ENCODE measurements around the gene PLEKHF1. TPM values are rescaled to one million over a fixed set of nuclear protein-coding genes. Genes with fewer than 3 reads are reported as not detected.
A peak's percentile ranks its signal among the peaks of the same experiment; 100 is the strongest.
"Not testable (repeated sequence)": the region's sequence is repeated elsewhere in the genome, so short reads cannot be mapped to it uniquely, and the experiment has no call there.

Gene PLEKHF1
- total and polyA plus RNA-seq, 11 donors = 7.8 to 46.1 (median 18.0) TPM

DNA sequence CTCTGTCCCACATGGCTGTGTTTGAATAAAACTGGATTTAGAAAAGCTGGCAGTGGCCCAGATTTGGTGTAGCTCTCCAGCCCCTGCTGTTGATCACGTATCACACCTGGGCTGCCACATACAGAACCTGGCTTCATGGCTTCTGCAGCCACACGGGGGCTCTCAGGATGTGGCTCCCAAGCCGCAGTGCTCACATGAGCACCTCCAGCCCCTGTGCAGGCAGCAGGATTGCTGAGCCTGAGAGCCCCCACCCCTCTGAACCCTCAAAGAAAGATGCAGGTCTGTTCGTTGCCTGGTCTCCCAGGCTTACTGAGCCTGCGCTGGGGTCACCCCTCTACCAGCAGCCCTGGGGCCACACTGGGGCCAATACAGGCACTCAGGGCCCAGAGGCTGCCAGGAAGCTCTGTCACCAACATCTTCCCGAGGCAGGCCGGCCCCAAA, 2.7 kb downstream of the PLEKHF1 start:
- no peaks in the 10 kb centered on the region for H3K9me3 ChIP-seq
- no peaks in the 10 kb centered on the region for H3K36me3 ChIP-seq
- DNase-seq (peak in 1 of 5 donors; percentile 62), ATAC-seq (no peak)
- no peaks in the 10 kb centered on the region for H3K27me3 ChIP-seq
- H3K27ac ChIP-seq = peak overlapping the region; percentile 47 to 98 (median 93)
- H3K4me3 ChIP-seq = peak overlapping the region in 3 of 12 donors; percentile 17 to 94 (median 71)
- no peak for TF ChIP-seq POLR2A (IDR thresholded peaks at IDR 0.05)
- TF ChIP-seq, protein P1, sequence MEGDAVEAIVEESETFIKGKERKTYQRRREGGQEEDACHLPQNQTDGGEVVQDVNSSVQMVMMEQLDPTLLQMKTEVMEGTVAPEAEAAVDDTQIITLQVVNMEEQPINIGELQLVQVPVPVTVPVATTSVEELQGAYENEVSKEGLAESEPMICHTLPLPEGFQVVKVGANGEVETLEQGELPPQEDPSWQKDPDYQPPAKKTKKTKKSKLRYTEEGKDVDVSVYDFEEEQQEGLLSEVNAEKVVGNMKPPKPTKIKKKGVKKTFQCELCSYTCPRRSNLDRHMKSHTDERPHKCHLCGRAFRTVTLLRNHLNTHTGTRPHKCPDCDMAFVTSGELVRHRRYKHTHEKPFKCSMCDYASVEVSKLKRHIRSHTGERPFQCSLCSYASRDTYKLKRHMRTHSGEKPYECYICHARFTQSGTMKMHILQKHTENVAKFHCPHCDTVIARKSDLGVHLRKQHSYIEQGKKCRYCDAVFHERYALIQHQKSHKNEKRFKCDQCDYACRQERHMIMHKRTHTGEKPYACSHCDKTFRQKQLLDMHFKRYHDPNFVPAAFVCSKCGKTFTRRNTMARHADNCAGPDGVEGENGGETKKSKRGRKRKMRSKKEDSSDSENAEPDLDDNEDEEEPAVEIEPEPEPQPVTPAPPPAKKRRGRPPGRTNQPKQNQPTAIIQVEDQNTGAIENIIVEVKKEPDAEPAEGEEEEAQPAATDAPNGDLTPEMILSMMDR (IDR thresholded peaks at IDR 0.05) = no peak
- intact Hi-C loops (cut with DNase I) = loop anchor here in 9 of 10 donors (2.0 to 10.0 kb wide), 7 partner anchors 44 to 63 kb away; partner anchors contain the start of genes C19orf12 (in 7 of the 9) and POP4 (in 2 of the 9)
- WGBS, 4 donors = 49 to 67% (median 59%) methylated on average over 3 to 7 of the region's 7 CpGs
- H3K4me1 ChIP-seq = peaks cover 14 to 86% (median 55%) of the 10 kb centered on the region in 12 donors

- Histone ChIP-seq H3K9me3 (no peaks in the 10 kb centered on the region), H3K36me3 (peaks cover 0 to 5% (median 2%) of the 10 kb centered on the region in 9 donors), H3K4me3 (peak overlapping the region in 1 of 12 donors; percentile 8), H3K27ac (peak overlapping the region; percentile 6 to 96 (median 93)), H3K4me1 (peaks cover 14 to 86% (median 46%) of the 10 kb centered on the region in 12 donors), H3K27me3 (no peaks in the 10 kb centered on the region)
- WGBS, 4 donors = 81 to 88% (median 85%) methylated on average over 11 to 13 of the region's 13 CpGs
- intact Hi-C loops (cut with DNase I) = loop anchor here in 6 of 10 donors (5.0 to 10.0 kb wide), 4 partner anchors 43 to 64 kb away; partner anchors contain the start of genes C19orf12 (in 5 of the 6) and POP4 (in 1 of the 6)
- ATAC-seq = no peak
- peak in 1 of 5 donors; percentile 55 for DNase-seq
- no peak for TF ChIP-seq POLR2A (IDR thresholded peaks at IDR 0.05)
- TF ChIP-seq, protein P1 (IDR thresholded peaks at IDR 0.05) = peak in 10 of 12 donors; percentile 5 to 35 (median 18)
These were observed 3.7 kb downstream of the PLEKHF1 start for GRCh38 chr19:29668746-29669609.

GRCh38 chr19:29670255-29670654, 5.0 kb downstream of the PLEKHF1 start:
- Histone ChIP-seq H3K27ac (peak overlapping the region in 11 of 12 donors; percentile 43 to 93 (median 69)), H3K27me3 (no peaks in the 10 kb centered on the region), H3K4me3 (no peak overlapping the region), H3K9me3 (no peaks in the 10 kb centered on the region), H3K4me1 (peaks cover 14 to 85% (median 39%) of the 10 kb centered on the region in 12 donors), H3K36me3 (peaks cover 0 to 17% (median 15%) of the 10 kb centered on the region in 9 donors)
- intact Hi-C loops (cut with DNase I) = no loop called here
- ATAC-seq (no peak), DNase-seq (no peak)
- 88 to 92% (median 89%) methylated on average over 5 of the region's 5 CpGs for WGBS, 4 donors
- TF ChIP-seq, protein P1 (IDR thresholded peaks at IDR 0.05) = no peak

GRCh38 chr19:29671026-29671392, 5.7 kb downstream of the PLEKHF1 start:
- Histone ChIP-seq H3K4me1 (peaks cover 14 to 89% (median 44%) of the 10 kb centered on the region in 12 donors), H3K36me3 (peaks cover 1 to 25% (median 22%) of the 10 kb centered on the region in 9 donors), H3K27ac (peak overlapping the region; percentile 43 to 93 (median 70))
- ATAC-seq; H3K4me3 ChIP-seq; DNase-seq; H3K9me3 ChIP-seq; intact Hi-C loops (cut with DNase I); H3K27me3 ChIP-seq: not testable (repeated sequence)
- WGBS, 4 donors = 57 to 67% (median 61%) methylated on average over 6 of the region's 6 CpGs
